HepG2 (cell line): Measurements from ENCODE around the gene CTSW. TPM values are rescaled to one million over a fixed set of nuclear protein-coding genes. Genes with fewer than 3 reads are reported as not detected.

Experiments
- AKNA ChIP-seq: sonication (generic); formaldehyde crosslinking; IDR thresholded peaks from 2 replicates; pipeline ENCODE4 v1.4.0; 2020; ENCODE audit warnings: missing genetic modification reagents, borderline replicate concordance
- E2F2 ChIP-seq: sonication (generic); formaldehyde crosslinking; IDR thresholded peaks from 2 replicates; pipeline ENCODE4 v1.4.0; 2020; ENCODE audit warnings: missing genetic modification reagents, borderline replicate concordance
- EEA1 ChIP-seq: sonication (generic); formaldehyde crosslinking; IDR thresholded peaks from 2 replicates; pipeline ENCODE4 v1.5.1; 2020; ENCODE audit warnings: mild to moderate bottlenecking, missing genetic modification reagents, borderline replicate concordance
- GATAD2A ChIP-seq: IDR thresholded peaks from 2 replicates; pipeline ENCODE4 v1.6.1; 2016
- HMG20B ChIP-seq: conservative IDR thresholded peaks from 2 replicates; pipeline ENCODE4 v1.6.1; 2016; ENCODE audit warnings: missing genetic modification reagents, missing compliant biosample characterization
- RAD51 ChIP-seq: fragments of 450-650 bp; IDR thresholded peaks from 2 replicates; pipeline ENCODE4 v1.6.1; 2016; ENCODE audit warnings: borderline replicate concordance
- RNF219 ChIP-seq: sonication (generic); formaldehyde crosslinking; IDR thresholded peaks from 2 replicates; pipeline ENCODE4 v1.5.0; 2020; ENCODE audit warnings: mild to moderate bottlenecking, missing genetic modification reagents
- SP4 ChIP-seq: sonication (generic); formaldehyde crosslinking; IDR thresholded peaks from 2 replicates; pipeline ENCODE4 v1.8.1; 2023; ENCODE audit warnings: mild to moderate bottlenecking, missing genetic modification reagents
- TMF1 ChIP-seq: sonication (generic); formaldehyde crosslinking; IDR thresholded peaks from 2 replicates; pipeline ENCODE4 v1.8.1; 2022; ENCODE audit warnings: low read depth, missing genetic modification reagents
- ZFYVE20 ChIP-seq: sonication (generic); formaldehyde crosslinking; IDR thresholded peaks from 2 replicates; pipeline ENCODE4 v1.8.0; 2023; ENCODE audit warnings: low read depth, mild to moderate bottlenecking, moderate library complexity, missing genetic modification reagents, borderline replicate concordance
- ZKSCAN8 ChIP-seq: IDR thresholded peaks from 2 replicates; pipeline ENCODE4 v1.6.1; 2016; ENCODE audit warnings: borderline replicate concordance, missing genetic modification reagents, missing compliant biosample characterization
- ZNF138 ChIP-seq: sonication (generic); formaldehyde crosslinking; IDR thresholded peaks from 2 replicates; pipeline ENCODE4 v1.5.0; 2020; ENCODE audit warnings: mild to moderate bottlenecking, low read depth, missing genetic modification reagents
- ZNF546 ChIP-seq: sonication (generic); formaldehyde crosslinking; conservative IDR thresholded peaks from 2 replicates; pipeline ENCODE4 v1.8.1; 2023; ENCODE audit warnings: mild to moderate bottlenecking, missing genetic modification reagents
- ZNF790 ChIP-seq: sonication (generic); formaldehyde crosslinking; IDR thresholded peaks from 2 replicates; pipeline ENCODE4 v1.8.0; 2022; ENCODE audit warnings: missing genetic modification reagents, mild to moderate bottlenecking, borderline replicate concordance
- polyA plus RNA-seq, 8 experiments: library from polyadenylated mRNA; depleted of rRNA in 3 of 8; stranded (reverse) in 7 of 8; unstranded in 1 of 8; fragments of >200 nt; fragmentation: Illumina TruSeq in 4 of 8; extraction: Trizol in 4 of 8; gene quantifications; 2 replicates each; pipeline versions ENCODE4 v1.2.1 to v1.2.3, GENCODE V29; 2011 to 2016; ENCODE audit warnings: low read depth in 4 of 8, missing spikeins in 1 of 8, mixed read lengths in 1 of 8; ENCODE audit not compliant: insufficient read depth in 1 of 8
- total RNA-seq, 5 experiments: library from RNA; depleted of rRNA; stranded (reverse); fragments of >200 nt; fragmentation: Illumina TruSeq; extraction: Trizol; gene quantifications; 2 replicates each; pipeline ENCODE4 v1.2.3, GENCODE V29; 2016; ENCODE audit warnings: low read depth in 1 of 5
- TF ChIP-seq, protein P1 (sequence below): sonication (generic); formaldehyde crosslinking; IDR thresholded peaks from 2 replicates; pipeline ENCODE4 v1.4.0; 2020; ENCODE audit warnings: mild to moderate bottlenecking, missing genetic modification reagents
- TF ChIP-seq, protein P2 (sequence below): sonication (generic); formaldehyde crosslinking; IDR thresholded peaks from 2 replicates; pipeline ENCODE4 v1.5.0; 2020; ENCODE audit warnings: missing genetic modification reagents

Gene CTSW
- total and polyA plus RNA-seq, 2 of the 13 experiments (the other 11 are each of a cell fraction or from before 2014, with no cell fraction given) = 0.09 TPM; not detected in 1

DNA sequence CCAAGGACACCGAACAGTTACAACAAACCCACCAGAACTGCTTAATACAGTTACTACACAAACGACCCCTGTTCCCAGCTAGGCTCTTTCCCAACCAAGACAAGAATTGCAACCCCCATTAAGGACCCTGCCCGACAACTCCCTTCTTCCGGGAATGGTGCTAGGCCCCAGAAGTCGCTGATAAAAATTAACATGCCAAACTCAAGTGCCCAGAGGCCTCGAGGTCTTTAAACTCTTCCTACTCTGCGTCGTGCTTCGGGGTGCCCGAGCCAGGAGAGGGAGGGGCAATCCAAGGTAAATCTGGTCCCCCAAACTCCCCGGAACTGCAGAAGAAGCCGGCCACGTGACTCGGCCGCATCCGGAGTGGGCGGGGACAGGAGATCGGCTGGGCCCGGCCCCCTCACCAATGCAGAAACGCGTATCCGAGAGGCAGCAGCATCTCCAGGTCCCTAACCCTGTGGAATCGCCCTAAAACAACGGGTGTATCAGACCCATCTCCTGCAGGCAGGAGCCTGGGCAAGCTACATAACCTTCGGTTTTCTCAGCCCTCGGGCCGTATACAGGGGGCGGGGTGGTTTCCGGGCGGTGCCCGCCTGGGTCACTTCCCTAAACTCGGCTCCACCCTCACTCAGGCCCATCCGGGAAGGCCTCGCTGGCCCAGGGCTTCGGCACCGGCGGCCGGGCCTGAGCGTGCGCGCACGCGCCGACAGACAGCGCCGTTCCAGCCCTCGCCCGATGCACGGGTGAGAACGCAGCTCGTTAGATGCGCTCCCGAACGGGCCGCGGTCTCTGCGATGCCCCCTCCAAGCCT lies 22.7 kb upstream of the CTSW start (continued):
- TF ChIP-seq, protein P1, sequence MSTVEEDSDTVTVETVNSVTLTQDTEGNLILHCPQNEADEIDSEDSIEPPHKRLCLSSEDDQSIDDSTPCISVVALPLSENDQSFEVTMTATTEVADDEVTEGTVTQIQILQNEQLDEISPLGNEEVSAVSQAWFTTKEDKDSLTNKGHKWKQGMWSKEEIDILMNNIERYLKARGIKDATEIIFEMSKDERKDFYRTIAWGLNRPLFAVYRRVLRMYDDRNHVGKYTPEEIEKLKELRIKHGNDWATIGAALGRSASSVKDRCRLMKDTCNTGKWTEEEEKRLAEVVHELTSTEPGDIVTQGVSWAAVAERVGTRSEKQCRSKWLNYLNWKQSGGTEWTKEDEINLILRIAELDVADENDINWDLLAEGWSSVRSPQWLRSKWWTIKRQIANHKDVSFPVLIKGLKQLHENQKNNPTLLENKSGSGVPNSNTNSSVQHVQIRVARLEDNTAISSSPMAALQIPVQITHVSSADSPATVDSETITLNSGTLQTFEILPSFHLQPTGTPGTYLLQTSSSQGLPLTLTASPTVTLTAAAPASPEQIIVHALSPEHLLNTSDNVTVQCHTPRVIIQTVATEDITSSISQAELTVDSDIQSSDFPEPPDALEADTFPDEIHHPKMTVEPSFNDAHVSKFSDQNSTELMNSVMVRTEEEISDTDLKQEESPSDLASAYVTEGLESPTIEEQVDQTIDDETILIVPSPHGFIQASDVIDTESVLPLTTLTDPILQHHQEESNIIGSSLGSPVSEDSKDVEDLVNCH (CRISPR knock-in tag) = no peak
- TF ChIP-seq RAD51 = peak; percentile 72
- TF ChIP-seq SP4 (CRISPR knock-in tag) = no peak; the same call in 1 of the 2 replicates
- no peak for TF ChIP-seq TMF1 (CRISPR knock-in tag)
- TF ChIP-seq ZNF790 (CRISPR knock-in tag) = no peak; the same call in 1 of the 2 replicates
- TF ChIP-seq HMG20B = peak; percentile 14; the same call in 1 of the 2 replicates
- TF ChIP-seq AKNA (CRISPR knock-in tag) = no peak
- no peak for TF ChIP-seq E2F2 (CRISPR knock-in tag)
- TF ChIP-seq, protein P2, sequence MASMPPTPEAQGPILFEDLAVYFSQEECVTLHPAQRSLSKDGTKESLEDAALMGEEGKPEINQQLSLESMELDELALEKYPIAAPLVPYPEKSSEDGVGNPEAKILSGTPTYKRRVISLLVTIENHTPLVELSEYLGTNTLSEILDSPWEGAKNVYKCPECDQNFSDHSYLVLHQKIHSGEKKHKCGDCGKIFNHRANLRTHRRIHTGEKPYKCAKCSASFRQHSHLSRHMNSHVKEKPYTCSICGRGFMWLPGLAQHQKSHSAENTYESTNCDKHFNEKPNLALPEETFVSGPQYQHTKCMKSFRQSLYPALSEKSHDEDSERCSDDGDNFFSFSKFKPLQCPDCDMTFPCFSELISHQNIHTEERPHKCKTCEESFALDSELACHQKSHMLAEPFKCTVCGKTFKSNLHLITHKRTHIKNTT (CRISPR knock-in tag) = no peak
- TF ChIP-seq EEA1 (CRISPR knock-in tag) = no peak
- no peak for TF ChIP-seq ZNF546
- 0 out of 2 replicates have a peak, but pooled peaks have one; percentile 66 for TF ChIP-seq ZFYVE20 (CRISPR knock-in tag)
- TF ChIP-seq GATAD2A (CRISPR knock-in tag) = no peak
- no peak for TF ChIP-seq RNF219
- no peak for TF ChIP-seq ZKSCAN8 (CRISPR knock-in tag)
- TF ChIP-seq ZNF138 (CRISPR knock-in tag) = no peak
